HG02981 (cell line): Measurements from ENCODE around the gene LY6G6F.
A peak's percentile ranks its signal among the peaks of the same experiment; 100 is the strongest.

ENCODE experiments used
- ATAC-seq: cut with Tn5 transposase; IDR thresholded peaks from one replicate; pipeline ENCODE4 v1.9.1; 2021; ENCODE audit warnings: mild to moderate bottlenecking, moderate library complexity; ENCODE audit not compliant: unreplicated experiment

Gene LY6G6F

GRCh38 chr6:31723245-31723979 is 16.7 kb downstream of the LY6G6F start, which contains the start of gene MPIG6B:
TSS of gene MPIG6B (plus strand) at chr6:31723373. CDS start at chr6:31723384, 11 bp downstream.
- no peak for ATAC-seq

- no peak for ATAC-seq
Measured at GRCh38 chr6:31723980-31724691, 17.5 kb downstream of the LY6G6F start.

GRCh38 chr6:31725502-31726350 is 19.1 kb downstream of the LY6G6F start:
- ATAC-seq = no peak

- ATAC-seq = peak; percentile 43
Measured at GRCh38 chr6:31727034-31727716, 20.5 kb downstream of the LY6G6F start.

GRCh38 chr6:31727717-31728671 is 21.3 kb downstream of the LY6G6F start:
- no peak for ATAC-seq

GRCh38 chr6:31728767-31729514 is 22.3 kb downstream of the LY6G6F start, which contains the start of gene DDAH2:
TSS of gene DDAH2 (minus strand) at chr6:31729299. CDS start at chr6:31729161, 138 bp downstream.
- ATAC-seq = peak; percentile 10

GRCh38 chr6:31729515-31729978 is 22.9 kb downstream of the LY6G6F start:
- peak; percentile 46 for ATAC-seq

- peak; percentile 26 for ATAC-seq
Measured at GRCh38 chr6:31729979-31730630, 23.4 kb downstream of the LY6G6F start.

- ATAC-seq = no peak
Measured at GRCh38 chr6:31730631-31731086, 24.0 kb downstream of the LY6G6F start.

GRCh38 chr6:31732029-31732428 is 25.4 kb downstream of the LY6G6F start:
- ATAC-seq = no peak

- ATAC-seq = no peak
Measured at GRCh38 chr6:31733734-31734133, 27.1 kb downstream of the LY6G6F start.

GRCh38 chr6:31734247-31734820 is 27.7 kb downstream of the LY6G6F start:
- ATAC-seq = no peak

- ATAC-seq = no peak
Measured at GRCh38 chr6:31734821-31735406, 28.2 kb downstream of the LY6G6F start.

- ATAC-seq = no peak
Measured at GRCh38 chr6:31736021-31736767, 29.5 kb downstream of the LY6G6F start, which contains the start of gene CLIC1. TSS of gene CLIC1 (minus strand) at chr6:31736530. CDS start at chr6:31736300, 230 bp downstream.

- ATAC-seq = no peak
Measured at GRCh38 chr6:31736768-31737314, 30.2 kb downstream of the LY6G6F start.

- no peak for ATAC-seq
Measured at GRCh38 chr6:31737315-31737990, 30.8 kb downstream of the LY6G6F start.
